Astrocyte of the spinal cord (primary cell): ENCODE data around the gene TACC3.

Source experiments
- DNase-seq: peaks from one replicate; pipeline ENCODE4 v3.0.0; 2011; ENCODE audit warnings: low read depth, low spot score
- H3K4me3 ChIP-seq: 2 replicates; pipeline ENCODE4 v1.5.1; 2011; ENCODE audit warnings: low read depth, mild to moderate bottlenecking, low read length, moderate library complexity
- in situ Hi-C: cut with HindIII; loops from 2 replicates; pipeline ENCODE4 v1.10.0; 2017; ENCODE audit warnings: low sequenced_read_pairs
- TF ChIP-seq, protein P1 (sequence below): IDR thresholded peaks from 2 replicates; pipeline ENCODE4 v1.5.1; 2012; ENCODE audit warnings: low read depth, mild to moderate bottlenecking, low read length, inconsistent platforms

TACC3 gene

DNA sequence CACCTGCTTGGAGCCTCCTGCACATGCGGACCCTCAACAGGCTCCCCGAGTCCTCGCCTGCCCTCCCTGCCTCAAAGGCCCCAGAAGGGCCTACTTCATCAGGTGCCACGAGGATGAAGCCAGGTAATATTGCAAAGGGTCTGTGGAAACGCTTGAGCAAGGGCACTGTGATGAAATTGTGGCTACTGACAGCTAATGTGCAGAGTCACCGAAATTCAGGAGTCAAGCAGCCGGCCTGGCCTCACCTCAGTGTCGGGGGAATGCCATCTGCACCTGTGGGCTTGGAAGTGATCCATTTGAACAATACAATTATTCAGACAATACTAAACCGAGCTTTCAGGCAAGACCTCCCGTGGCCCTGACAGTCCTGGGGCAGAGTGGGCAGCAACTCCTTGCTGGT, 68.7 kb downstream of the TACC3 start:
- TF ChIP-seq, protein P1, sequence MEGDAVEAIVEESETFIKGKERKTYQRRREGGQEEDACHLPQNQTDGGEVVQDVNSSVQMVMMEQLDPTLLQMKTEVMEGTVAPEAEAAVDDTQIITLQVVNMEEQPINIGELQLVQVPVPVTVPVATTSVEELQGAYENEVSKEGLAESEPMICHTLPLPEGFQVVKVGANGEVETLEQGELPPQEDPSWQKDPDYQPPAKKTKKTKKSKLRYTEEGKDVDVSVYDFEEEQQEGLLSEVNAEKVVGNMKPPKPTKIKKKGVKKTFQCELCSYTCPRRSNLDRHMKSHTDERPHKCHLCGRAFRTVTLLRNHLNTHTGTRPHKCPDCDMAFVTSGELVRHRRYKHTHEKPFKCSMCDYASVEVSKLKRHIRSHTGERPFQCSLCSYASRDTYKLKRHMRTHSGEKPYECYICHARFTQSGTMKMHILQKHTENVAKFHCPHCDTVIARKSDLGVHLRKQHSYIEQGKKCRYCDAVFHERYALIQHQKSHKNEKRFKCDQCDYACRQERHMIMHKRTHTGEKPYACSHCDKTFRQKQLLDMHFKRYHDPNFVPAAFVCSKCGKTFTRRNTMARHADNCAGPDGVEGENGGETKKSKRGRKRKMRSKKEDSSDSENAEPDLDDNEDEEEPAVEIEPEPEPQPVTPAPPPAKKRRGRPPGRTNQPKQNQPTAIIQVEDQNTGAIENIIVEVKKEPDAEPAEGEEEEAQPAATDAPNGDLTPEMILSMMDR, result no peak
- H3K4me3 ChIP-seq, result no peak overlapping the region
- in situ Hi-C loops, result no loop called here
- DNase-seq, result no peak

DNA sequence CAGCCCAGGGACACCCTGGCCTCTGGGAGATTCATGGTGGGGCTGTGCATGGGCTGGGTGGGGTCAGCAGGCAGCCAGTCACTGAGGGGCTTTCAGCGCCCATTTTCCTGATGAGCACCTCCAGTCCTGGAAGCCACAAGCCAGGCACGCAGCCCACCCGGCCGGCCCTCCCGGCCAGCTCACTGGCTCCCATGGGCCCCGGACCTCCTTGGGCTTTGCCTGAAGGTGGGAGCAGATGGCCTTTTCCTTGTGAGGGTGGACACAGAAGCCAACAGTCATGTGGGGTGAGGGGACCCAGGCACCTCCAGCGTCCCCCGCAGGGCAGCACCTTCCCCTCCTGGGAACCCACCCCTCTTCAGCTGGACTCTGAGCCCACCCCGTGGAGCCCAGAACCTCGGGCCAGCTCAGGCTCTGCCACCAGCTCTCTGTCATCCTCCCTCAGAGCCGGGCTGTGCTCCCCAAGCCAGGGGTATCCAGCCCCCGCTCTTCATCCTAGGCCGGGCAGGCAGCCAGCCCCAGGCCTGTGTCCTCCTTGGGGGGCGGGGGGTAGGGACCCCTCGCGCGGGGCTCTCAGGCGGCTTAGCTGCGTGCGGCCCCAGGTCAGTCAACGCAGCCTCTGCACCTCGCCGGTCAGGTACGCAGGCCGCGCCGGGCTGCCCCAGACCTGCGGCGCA, 71.0 kb downstream of the TACC3 start:
- no peak for DNase-seq
- TF ChIP-seq, protein P1, result no peak
- no peak overlapping the region for H3K4me3 ChIP-seq
- in situ Hi-C loops, result no loop called here

DNA sequence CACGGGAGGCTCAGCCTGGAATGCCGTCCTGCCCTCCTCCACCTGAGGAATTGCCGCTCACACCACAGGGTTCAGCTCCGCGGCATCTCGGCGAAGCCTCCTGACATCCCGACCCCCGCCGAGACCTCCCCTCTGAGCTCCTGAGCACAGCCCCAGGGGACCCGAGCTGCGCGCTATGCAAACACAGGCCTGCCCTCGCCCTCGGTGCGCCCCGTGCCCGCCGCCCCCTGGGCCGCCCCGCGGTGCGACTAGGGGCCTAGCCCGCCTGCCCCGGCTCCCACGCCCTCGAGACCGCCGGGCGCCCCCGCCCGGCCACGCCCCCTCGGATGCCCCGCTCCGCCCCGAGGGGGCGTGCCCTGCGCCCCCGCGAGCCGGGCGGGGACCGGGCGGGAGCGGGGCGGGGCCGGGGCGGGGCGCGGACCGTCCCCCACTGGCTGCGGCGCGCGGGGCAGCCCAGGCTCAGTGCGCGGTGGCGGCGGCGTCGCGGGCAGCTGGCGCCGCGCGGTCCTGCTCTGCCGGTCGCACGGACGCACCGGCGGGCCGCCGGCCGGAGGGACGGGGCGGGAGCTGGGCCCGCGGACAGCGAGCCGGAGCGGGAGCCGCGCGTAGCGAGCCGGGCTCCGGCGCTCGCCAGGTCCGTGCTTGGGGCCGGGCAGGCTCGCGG, 71.6 kb downstream of the TACC3 start, which contains the start of gene FGFR3:
TSS of gene FGFR3 (plus strand) at position 462 of the 664 bp plus-strand sequence. CDS start 642 bp downstream, outside the sequence.
- peak within 1 kb of the TSS; percentile 21 for H3K4me3 ChIP-seq
- in situ Hi-C loops, result no loop called here
- DNase-seq, result no peak
- TF ChIP-seq, protein P1, result no peak

DNA sequence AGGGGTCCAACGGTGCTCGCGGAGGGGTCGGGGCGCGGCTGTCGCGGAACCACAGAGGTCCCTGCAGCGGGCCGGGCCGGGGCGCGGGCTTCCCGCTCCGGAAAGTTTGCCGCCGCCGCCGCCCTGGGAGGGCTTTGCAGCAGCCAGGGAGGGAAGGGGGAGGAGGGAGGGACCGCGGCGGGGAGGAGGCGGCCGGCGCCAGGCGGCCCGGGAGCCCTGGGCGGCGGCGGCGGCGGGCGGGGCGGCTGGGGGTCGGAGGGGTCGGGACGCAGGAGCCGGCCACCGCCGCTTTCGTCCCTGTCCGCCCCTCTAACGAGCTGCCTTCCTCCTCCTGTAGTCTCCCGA, 72.1 kb downstream of the TACC3 start:
- no peak for DNase-seq
- TF ChIP-seq, protein P1, result no peak
- in situ Hi-C loops, result no loop called here
- H3K4me3 ChIP-seq, result no peak overlapping the region

DNA sequence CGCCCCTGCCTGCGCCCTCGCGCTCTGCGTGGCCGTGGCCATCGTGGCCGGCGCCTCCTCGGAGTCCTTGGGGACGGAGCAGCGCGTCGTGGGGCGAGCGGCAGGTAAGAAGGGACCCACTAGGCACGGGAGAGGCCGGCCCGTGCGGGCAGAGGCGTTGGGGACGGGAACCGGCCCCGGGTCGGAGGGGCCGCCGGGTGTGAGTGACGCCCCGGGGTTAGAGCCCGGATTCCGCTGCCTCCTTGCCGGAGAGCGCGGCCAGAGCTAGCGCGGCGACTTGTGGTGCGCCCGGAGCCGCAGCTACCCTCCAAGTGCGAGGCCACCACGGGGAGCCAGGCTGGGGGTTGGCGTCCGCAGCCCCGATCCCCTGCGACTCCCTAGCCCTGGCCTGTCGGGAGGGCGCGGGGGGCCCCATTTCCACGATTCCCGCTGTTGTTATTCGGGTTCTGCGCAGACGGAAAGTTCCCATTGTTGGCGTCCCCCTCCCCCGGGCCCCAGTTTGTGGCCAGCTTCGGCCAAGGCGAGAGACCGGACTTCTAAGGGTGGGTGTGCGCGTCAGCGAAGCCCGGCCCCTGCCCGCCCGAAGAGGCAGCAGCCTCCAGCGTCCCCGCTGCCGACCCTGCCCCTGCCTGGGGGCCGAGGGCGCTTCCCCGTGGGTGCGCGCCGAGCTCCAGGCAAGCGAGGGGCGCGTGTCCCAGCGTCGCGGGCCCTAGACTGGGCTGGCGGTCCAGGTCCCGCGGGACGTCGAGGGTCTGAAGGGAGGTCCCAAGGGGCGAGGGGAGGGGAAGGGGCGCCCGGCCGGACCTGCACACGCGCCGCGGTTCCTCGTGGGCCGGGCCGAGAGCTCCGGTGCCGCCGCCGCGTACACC, 72.9 kb downstream of the TACC3 start:
- DNase-seq, result peak; percentile 14

More for the DNA sequence above, 72.9 kb downstream of the TACC3 start:
- TF ChIP-seq, protein P1, result no peak
- in situ Hi-C loops, result no loop called here
- H3K4me3 ChIP-seq, result peak overlapping the region; percentile 21
